PFSK-1 (cell line): ENCODE data around the gene ZNF593.

ENCODE experiments used
- FOXP2 ChIP-seq: optimal IDR thresholded peaks from 2 replicates; pipeline ENCODE3; 2011; ENCODE audit warnings: borderline replicate concordance, control low read depth, inconsistent platforms; ENCODE audit not compliant: insufficient read depth; ENCODE audit errors: extremely low read length, extremely low read depth
- POLR2AphosphoS5 ChIP-seq: IDR thresholded peaks from 2 replicates; pipeline ENCODE4 v1.6.1; 2012; ENCODE audit warnings: low read depth, mild to moderate bottlenecking, control low read depth, low read length, moderate library complexity
- REST ChIP-seq, 2 experiments: IDR thresholded peaks; 2 replicates each; pipeline versions ENCODE4 v1.6.1 to v1.8.0; 2011 to 2012; ENCODE audit warnings: low read depth in 2 of 2, low read length in 2 of 2, control low read depth in 1 of 2, inconsistent platforms in 1 of 2, mild to moderate bottlenecking in 1 of 2, moderate library complexity in 1 of 2; ENCODE audit not compliant: insufficient read depth in 1 of 2
- SIN3A ChIP-seq: IDR thresholded peaks from 2 replicates; pipeline ENCODE4 v1.6.1; 2012; ENCODE audit warnings: mild to moderate bottlenecking, low read length, moderate library complexity, borderline replicate concordance; ENCODE audit not compliant: insufficient read depth
- TAF1 ChIP-seq: IDR thresholded peaks from 2 replicates; pipeline ENCODE4 v1.6.1; 2012; ENCODE audit warnings: low read length, control low read depth, borderline replicate concordance; ENCODE audit not compliant: insufficient read depth

ZNF593 gene

DNA sequence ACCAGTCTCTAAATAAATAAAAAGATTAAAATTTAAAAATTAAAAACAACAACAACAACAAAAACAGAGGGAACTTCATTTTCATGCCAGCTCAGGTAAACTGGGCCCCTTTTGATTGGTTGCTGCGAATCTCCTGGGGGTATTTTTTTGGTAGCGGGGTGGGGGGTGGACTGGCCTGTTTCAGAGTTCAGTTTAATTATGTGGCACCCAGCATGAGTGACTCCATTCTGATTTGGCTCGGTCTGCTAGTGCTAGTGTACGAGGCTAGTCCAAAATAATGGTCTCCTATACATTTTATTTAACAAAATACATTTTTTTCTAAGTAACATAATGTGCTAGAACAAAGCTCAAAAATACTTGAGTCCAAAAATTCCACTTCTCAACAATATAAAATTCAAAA lies 39.9 kb upstream of the ZNF593 start:
- TF ChIP-seq SIN3A = no peak
- no peak for TF ChIP-seq TAF1
- TF ChIP-seq REST (IDR thresholded peaks at IDR 0.05; ENCODE audit: insufficient read depth in 1 of 2, low read depth in 2 of 2, low read length in 2 of 2) = no peak
- no peak for TF ChIP-seq FOXP2
- no peak for TF ChIP-seq POLR2AphosphoS5

- no peak for TF ChIP-seq REST (IDR thresholded peaks at IDR 0.05; ENCODE audit: insufficient read depth in 1 of 2, low read depth in 2 of 2, low read length in 2 of 2)
- no peak for TF ChIP-seq TAF1
Observed at GRCh38 chr1:26130695-26131094, 39.0 kb upstream of the ZNF593 start.

- no peak for TF ChIP-seq FOXP2
Observed at GRCh38 chr1:26132128-26132833, 37.4 kb upstream of the ZNF593 start.

- TF ChIP-seq POLR2AphosphoS5 (no peak), SIN3A (no peak), REST (IDR thresholded peaks at IDR 0.05; ENCODE audit: insufficient read depth in 1 of 2, low read depth in 2 of 2, low read length in 2 of 2) (no peak), FOXP2 (no peak), TAF1 (no peak)
Observed at GRCh38 chr1:26132834-26133167, 36.9 kb upstream of the ZNF593 start.

- TF ChIP-seq SIN3A (no peak), POLR2AphosphoS5 (no peak)
Observed at GRCh38 chr1:26134466-26134865, 35.2 kb upstream of the ZNF593 start.

GRCh38 chr1:26138974-26139558 lies 30.6 kb upstream of the ZNF593 start:
- TF ChIP-seq SIN3A (no peak), POLR2AphosphoS5 (no peak), FOXP2 (no peak), REST (IDR thresholded peaks at IDR 0.05; ENCODE audit: insufficient read depth in 1 of 2, low read depth in 2 of 2, low read length in 2 of 2) (no peak), TAF1 (no peak)
